Measurements from ENCODE around the gene NAA80.
A peak's percentile ranks its signal among the peaks of the same experiment; 100 is the strongest.
"Not testable (repeated sequence)": the region's sequence is repeated elsewhere in the genome, so short reads cannot be mapped to it uniquely, and the experiment has no call there.

Gene NAA80

DNA sequence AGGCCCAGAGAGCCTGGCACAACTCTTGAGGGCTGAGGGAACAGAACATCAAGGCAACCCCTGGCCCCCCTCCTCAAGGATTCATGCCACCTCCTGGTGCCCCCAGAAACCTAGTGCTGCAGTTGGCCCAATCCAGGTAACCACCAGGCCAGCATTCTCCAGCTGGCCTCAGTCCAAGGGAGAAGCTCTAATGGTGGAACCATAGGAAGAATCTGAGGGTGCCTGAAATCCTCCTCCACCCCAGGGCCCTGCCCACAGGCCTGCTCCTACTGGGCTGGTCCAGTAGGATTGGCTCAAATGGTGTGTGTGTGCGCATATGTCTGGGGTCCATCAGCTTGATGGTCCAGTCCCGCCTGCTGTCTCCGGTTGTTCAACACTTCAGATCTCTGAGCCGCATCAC is 15.6 kb upstream of the NAA80 start:
- H3K4me3 ChIP-seq (replicated peaks; ENCODE audit: low read depth, low read length), result no peak overlapping the region
- TF ChIP-seq, protein P1, sequence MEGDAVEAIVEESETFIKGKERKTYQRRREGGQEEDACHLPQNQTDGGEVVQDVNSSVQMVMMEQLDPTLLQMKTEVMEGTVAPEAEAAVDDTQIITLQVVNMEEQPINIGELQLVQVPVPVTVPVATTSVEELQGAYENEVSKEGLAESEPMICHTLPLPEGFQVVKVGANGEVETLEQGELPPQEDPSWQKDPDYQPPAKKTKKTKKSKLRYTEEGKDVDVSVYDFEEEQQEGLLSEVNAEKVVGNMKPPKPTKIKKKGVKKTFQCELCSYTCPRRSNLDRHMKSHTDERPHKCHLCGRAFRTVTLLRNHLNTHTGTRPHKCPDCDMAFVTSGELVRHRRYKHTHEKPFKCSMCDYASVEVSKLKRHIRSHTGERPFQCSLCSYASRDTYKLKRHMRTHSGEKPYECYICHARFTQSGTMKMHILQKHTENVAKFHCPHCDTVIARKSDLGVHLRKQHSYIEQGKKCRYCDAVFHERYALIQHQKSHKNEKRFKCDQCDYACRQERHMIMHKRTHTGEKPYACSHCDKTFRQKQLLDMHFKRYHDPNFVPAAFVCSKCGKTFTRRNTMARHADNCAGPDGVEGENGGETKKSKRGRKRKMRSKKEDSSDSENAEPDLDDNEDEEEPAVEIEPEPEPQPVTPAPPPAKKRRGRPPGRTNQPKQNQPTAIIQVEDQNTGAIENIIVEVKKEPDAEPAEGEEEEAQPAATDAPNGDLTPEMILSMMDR (IDR thresholded peaks at IDR 0.05; ENCODE audit: low read length, missing control alignments), result no peak
- no peak for DNase-seq (ENCODE audit: low read depth)

DNA sequence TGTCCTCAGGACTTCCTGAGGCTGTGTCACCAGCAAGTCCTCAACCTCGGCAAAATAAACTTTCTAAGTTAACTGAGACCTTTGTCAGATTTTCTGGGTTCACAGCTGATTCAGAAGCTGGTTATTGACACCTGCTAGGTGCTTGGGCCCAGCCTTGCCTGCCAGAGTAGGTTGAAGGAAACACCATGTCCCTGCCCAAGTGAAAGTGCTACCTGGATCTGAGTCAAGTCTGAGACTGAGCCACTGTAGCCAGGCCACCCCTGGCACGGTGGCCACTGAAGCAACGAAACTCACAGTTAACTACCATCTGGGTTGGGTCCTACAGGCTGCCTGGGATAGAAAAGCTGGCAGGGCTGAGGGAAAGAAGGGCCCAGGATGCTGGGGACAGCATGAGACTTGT is 15.1 kb upstream of the NAA80 start:
- TF ChIP-seq, protein P1 (IDR thresholded peaks at IDR 0.05; ENCODE audit: low read length, missing control alignments), result no peak
- no peak overlapping the region for H3K4me3 ChIP-seq (replicated peaks; ENCODE audit: low read depth, low read length)
- no peak for DNase-seq (ENCODE audit: low read depth)

DNA sequence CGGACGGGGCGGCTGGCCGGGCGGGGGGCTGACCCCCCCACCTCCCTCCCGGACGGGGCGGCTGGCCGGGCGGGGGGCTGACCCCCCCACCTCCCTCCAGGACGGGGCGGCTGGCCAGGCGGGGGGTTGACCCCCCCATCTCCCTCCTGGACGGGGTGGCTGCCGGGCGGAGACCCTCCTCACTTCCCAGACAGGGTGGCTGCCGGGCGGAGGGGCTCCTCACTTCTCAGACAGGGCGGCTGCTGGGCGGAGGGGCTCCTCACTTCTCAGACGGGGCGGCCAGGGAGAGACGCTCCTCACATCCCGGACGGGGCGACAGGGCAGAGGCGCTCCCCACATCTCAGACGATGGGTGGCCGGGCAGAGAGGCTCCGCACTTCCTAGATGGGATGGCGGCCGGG is 12.8 kb upstream of the NAA80 start:
- H3K4me3 ChIP-seq (replicated peaks; ENCODE audit: low read depth, low read length); DNase-seq (ENCODE audit: low read depth): not testable (repeated sequence)

DNA sequence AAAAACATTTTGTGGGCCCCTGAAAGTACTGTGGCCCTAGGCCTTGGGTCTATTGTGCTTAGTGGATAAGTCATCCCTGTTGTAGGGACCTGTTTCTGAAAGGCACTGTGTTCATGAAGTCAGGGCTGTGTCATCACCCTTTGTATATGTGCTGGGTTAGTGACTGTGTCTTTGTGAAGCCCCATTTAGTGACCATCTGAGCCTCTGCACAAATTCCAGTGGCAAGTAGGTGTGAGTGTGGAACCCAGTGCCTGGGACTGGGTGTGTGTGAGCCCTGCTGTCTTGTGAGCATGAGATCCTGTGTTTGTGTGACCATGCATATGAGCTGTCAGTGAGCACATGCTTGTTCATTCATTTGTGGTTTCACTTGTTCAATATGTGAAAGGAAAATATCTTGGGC is 5.4 kb upstream of the NAA80 start:
- DNase-seq (ENCODE audit: low read depth), result no peak
- TF ChIP-seq, protein P1 (IDR thresholded peaks at IDR 0.05; ENCODE audit: low read length, missing control alignments), result no peak
- H3K4me3 ChIP-seq (replicated peaks; ENCODE audit: low read depth, low read length), result no peak overlapping the region

DNA sequence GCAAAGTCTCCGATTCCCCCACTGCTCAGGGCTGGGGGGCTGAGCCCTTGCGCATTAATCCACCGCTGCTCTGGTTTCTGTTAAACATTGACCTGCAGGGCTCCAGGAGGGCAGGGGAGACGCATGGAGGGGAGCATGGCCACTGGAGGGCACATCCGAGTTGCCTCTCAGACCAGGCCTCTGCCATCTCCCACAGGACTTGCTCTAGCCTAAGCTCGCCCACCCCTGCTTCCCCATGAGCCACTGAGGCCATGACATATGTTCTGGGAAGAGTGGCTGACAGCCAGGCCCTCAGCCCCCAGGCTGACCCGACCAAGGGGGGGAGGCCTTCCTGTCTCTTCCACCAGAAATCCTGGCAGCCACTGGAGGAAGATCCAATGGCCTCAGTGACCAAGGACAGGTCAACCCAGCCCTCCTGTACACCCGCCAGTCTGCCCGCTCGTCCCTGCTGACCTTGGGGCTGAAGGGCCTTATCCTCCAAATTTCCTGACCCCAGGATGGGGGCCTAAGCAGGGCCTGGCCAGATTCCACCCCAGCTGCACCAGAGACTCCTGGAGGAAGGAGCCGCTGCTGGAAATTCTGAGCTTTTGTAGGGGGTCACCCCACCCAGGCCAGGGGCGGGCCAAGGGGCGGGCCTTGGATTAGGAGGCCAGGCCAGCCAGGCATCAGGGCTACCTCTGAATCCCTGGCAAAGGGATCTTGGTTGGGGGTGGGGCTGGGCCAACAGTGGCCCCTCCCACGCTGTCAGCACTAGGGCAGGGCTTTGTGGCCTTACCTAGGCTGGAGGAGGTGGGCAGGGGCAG is 4.0 kb upstream of the NAA80 start, which contains the start of gene HYAL1:
HYAL1 (minus strand) TSS at position 562 of the 803 bp plus-strand sequence. CDS start 618 bp downstream, outside the sequence.
- H3K4me3 ChIP-seq (replicated peaks; ENCODE audit: low read depth, low read length), result peak within 1 kb of the TSS; percentile 10
- DNase-seq (ENCODE audit: low read depth), result peak; percentile 33
- TF ChIP-seq, protein P1 (IDR thresholded peaks at IDR 0.05; ENCODE audit: low read length, missing control alignments), result peak; percentile 5

DNA sequence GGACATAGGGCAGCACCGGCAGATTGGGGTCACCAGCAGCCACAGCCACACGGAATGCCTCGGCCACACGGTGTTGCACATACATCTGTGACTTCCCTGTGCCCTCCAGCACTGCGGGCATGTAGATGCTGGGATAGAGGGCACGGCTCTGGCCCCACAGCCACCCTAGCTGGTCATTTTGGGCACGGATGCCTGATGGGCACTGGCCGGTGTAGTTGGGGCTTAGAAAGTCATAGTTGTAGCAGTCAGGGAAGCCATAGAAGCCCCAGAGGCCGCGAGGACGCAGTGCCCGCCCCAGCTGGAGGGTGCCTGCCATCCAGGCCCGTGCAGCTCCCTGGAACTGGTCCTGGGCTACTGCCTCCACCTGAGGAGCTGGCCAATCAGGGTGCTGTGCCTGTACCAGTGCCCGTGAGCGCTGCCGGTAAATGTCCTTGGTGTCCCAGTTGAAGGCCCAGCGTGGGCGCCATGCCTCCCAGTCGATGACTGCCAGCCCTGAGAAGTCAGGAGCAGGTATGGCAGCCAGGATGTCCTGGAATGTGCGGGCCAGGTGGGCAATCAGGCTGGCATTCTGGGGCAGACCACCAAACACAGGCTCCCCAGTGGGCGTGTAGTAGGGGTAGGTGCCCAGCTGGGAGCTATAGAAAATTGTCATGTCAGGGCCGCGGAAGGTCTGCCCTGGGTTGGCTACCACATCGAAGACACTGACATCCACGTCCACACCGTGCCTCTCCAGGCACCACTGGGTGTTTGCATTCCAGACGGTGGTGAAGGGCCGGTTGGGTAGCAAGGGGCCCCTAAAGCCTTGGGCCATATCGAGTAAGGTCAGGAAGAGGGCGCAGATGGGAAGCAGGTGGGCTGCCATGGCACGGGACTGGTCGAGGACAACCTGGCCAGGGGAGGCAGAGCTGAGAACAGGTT is 3.1 kb upstream of the NAA80 start:
- TF ChIP-seq, protein P1 (IDR thresholded peaks at IDR 0.05; ENCODE audit: low read length, missing control alignments), result no peak
- no peak overlapping the region for H3K4me3 ChIP-seq (replicated peaks; ENCODE audit: low read depth, low read length)
- DNase-seq (ENCODE audit: low read depth), result no peak

DNA sequence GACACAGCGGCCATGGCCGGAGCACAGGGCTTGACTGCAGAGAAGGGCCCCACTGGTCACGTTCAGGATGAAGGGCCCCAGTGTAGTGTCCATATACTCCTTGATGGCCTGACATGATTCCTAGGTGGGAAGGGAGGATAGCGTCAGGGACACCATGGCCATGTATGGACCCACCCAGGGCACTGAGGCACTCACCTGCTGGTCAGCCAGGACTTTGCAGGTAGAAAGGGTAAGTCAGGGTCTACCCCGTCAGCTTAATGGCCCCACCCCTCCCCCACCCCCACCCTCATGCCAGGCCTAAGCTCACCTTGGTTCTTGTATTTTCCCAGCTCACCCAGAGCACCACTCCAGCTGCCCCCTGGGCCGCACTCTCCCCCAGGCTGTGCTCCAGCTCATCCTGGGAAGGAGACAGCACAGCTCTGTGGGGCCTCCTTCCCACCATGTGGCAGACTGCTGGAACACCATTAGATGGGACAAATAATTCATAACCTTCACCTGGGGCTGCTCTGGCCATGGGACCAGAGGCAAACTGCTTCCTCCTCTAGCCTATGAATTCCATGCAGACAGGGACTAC is 1.6 kb upstream of the NAA80 start:
- no peak for DNase-seq (ENCODE audit: low read depth)
- TF ChIP-seq, protein P1 (IDR thresholded peaks at IDR 0.05; ENCODE audit: low read length, missing control alignments), result no peak
- no peak overlapping the region for H3K4me3 ChIP-seq (replicated peaks; ENCODE audit: low read depth, low read length)
